GM12875 (cell line): ENCODE data around the gene FAM131C.
"Not testable (repeated sequence)": the region's sequence is repeated elsewhere in the genome, so short reads cannot be mapped to it uniquely, and the experiment has no call there.

ENCODE experiments used
- H3K4me3 ChIP-seq: one replicate; pipeline ENCODE4 v1.5.1; 2011; ENCODE audit warnings: low read depth, low read length, control low read depth
- TF ChIP-seq, protein P1 (sequence below): IDR thresholded peaks from 2 replicates; pipeline ENCODE4 v1.5.1; 2011; ENCODE audit warnings: low read depth, mild to moderate bottlenecking, control low read depth, inconsistent platforms, low read length, moderate library complexity, borderline replicate concordance; ENCODE audit not compliant: insufficient read depth

Gene FAM131C

GRCh38 chr1:16028237-16029002 lies 45.0 kb downstream of the FAM131C start:
- TF ChIP-seq, protein P1, sequence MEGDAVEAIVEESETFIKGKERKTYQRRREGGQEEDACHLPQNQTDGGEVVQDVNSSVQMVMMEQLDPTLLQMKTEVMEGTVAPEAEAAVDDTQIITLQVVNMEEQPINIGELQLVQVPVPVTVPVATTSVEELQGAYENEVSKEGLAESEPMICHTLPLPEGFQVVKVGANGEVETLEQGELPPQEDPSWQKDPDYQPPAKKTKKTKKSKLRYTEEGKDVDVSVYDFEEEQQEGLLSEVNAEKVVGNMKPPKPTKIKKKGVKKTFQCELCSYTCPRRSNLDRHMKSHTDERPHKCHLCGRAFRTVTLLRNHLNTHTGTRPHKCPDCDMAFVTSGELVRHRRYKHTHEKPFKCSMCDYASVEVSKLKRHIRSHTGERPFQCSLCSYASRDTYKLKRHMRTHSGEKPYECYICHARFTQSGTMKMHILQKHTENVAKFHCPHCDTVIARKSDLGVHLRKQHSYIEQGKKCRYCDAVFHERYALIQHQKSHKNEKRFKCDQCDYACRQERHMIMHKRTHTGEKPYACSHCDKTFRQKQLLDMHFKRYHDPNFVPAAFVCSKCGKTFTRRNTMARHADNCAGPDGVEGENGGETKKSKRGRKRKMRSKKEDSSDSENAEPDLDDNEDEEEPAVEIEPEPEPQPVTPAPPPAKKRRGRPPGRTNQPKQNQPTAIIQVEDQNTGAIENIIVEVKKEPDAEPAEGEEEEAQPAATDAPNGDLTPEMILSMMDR = no peak
- H3K4me3 ChIP-seq = no peak overlapping the region

DNA sequence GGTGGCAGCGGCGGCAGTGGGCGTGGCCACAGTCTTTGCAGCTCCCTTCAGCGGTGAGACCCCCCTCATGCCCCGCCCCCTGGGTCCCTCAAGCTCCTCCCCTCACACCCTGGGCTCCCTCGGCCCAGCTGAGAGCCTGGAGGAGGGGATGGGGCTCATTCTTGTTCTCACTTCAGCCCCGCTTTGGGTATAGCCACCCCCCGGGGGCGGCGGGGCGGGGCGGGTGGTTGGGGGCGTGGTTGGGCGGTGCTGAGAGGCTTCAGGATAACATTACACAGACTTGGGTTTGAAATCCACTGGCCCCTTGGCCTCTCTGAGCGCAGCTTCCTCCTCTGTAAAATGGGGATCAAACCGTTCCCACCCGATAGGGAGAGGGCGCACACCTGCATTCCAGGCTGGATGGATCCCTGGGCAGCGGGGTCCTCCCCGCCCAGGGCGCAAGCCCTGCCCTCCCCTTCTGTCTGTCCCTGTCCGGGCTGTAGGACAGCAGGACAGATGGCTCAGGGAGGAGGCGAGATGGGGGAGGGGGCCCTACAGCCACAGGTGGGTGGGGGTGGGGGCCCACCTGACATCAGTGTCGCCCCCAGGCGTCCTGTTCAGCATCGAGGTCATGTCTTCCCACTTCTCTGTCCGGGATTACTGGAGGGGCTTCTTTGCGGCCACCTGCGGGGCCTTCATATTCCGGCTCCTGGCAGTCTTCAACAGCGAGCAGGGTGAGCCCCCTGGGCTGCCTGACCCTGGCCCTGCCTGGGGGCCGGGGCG lies 46.5 kb downstream of the FAM131C start:
- no peak overlapping the region for H3K4me3 ChIP-seq

GRCh38 chr1:16026302-16026701 lies 47.1 kb downstream of the FAM131C start:
- H3K4me3 ChIP-seq = not testable (repeated sequence)

More for the DNA sequence above, 46.5 kb downstream of the FAM131C start:
- TF ChIP-seq, protein P1 = no peak

DNA sequence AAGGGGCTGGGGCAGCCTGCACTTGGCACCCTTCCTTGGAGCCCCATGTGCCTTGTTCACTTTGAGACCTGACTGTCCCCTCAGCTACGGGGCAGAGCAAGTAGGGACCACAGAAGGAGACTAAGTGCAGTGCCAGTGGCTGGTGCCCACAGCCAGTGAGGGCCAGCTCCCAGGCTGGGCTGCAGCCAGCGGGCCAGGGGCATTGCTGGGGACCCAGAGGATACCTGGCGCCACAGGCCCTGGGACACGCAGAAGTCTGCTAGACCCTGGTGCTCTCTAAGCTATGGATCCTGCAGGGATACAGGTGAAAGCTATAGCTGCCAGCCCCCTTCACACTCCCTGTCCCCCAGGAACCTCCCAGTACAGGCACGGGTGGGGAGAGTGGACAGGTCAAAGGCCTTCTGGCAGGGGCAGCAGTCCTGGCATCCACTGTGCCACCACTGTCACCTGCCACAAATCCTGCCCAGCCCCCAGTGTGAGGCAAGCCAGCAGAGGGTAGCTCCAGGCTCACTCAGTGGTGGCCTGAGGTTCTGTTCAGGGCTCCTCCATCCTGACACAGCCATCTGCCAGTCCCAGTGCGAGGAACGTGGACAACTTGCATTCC lies 50.3 kb downstream of the FAM131C start:
- no peak overlapping the region for H3K4me3 ChIP-seq
- TF ChIP-seq, protein P1 = no peak

DNA sequence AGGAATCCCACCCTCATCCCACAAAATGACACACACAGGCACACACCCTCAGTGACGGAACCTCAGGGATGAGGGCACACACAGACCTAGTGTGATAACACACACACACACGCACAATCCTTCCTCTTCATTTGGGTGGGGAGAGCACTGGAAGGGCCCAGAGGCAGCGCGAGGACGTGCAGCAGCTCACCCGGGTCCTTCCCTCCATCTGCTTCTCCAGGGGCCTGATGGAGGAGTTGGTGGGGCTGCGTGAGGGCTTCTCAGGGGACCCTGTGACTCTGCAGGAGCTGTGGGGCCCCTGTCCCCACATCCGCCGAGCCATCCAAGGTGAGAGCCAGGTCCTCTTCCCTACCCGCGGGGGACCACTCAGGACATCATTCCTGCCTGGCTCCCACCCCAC lies 51.1 kb downstream of the FAM131C start:
- H3K4me3 ChIP-seq = no peak overlapping the region
- TF ChIP-seq, protein P1 = no peak

DNA sequence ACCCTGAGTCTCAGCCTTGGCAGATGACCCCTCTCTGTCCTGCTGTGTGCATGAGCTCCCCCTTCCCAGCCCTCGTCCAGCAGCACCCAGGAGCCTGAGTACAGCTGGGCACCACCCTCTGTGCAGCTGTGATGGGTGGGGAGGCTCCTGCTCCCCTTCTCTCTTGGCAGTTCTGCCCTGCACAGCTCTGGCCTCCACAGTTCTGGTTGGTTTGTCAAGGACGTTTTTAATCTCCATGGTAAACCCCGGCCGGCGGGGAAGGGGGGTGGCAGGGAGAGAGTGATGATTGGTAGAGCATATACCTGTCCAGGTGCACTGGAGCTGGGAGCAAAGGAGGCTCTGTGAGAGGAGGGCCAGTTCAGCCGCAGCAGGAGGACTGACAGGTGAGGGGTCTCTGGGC lies 51.8 kb downstream of the FAM131C start, which contains the start of gene CLCNKA:
Gene CLCNKA, plus strand, starts transcription at position 356 of the 400 bp plus-strand sequence. CDS start 584 bp downstream, outside the sequence.
- no peak within 1 kb of the TSS for H3K4me3 ChIP-seq
- TF ChIP-seq, protein P1 = no peak

GRCh38 chr1:16020878-16021277 lies 52.6 kb downstream of the FAM131C start:
- H3K4me3 ChIP-seq = not testable (repeated sequence)

DNA sequence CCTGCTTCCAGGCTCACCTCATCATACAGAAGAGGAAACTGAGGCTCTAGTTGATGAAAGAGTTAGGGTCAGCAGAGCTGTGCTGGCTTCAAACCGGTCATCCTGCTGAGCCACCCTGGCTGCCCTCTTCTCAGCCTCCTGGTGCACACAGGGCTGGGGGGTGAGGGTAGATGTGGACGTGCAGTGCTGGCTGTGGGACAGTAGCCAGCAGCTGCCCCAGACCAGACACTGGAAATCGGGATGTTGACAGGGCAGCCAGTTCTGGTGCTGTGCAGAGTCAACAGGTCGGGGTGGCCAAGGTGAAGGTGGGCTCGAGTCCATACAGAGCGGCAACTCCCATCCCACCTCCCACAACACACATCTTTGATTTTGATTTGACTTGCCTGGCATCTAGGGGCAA lies 53.1 kb downstream of the FAM131C start:
- no peak overlapping the region for H3K4me3 ChIP-seq

More for the DNA sequence above, 53.1 kb downstream of the FAM131C start:
- TF ChIP-seq, protein P1 = no peak
